KMS-11 (cell line): Measurements from ENCODE around the gene CRISPLD2.

Experiments
- H2AFZ ChIP-seq: fragments of 200-600 bp; sonication (generic); 2 replicates; pipeline ENCODE4 v1.6.1; 2016; ENCODE audit warnings: antibody characterized with exemption, mixed run types, low read depth
- H3K27ac ChIP-seq: fragments of 200-600 bp; sonication (generic); 2 replicates; pipeline ENCODE4 v1.6.1; 2016; ENCODE audit warnings: mild to moderate bottlenecking, mixed run types
- H3K27me3 ChIP-seq: fragments of 200-600 bp; sonication (generic); 2 replicates; pipeline ENCODE4 v1.6.1; 2017; ENCODE audit warnings: mild to moderate bottlenecking, low read depth, mixed run types, moderate library complexity; ENCODE audit not compliant: insufficient read depth
- H3K36me3 ChIP-seq: fragments of 200-600 bp; sonication (generic); 2 replicates; pipeline ENCODE4 v1.6.1; 2017; ENCODE audit warnings: mild to moderate bottlenecking, mixed run types; ENCODE audit not compliant: insufficient read depth
- H3K4me1 ChIP-seq: fragments of 200-600 bp; sonication (generic); 2 replicates; pipeline ENCODE4 v1.6.1; 2016; ENCODE audit warnings: mild to moderate bottlenecking, low read depth, mixed run types; ENCODE audit not compliant: poor library complexity, severe bottlenecking
- H3K4me2 ChIP-seq: fragments of 200-600 bp; sonication (generic); 2 replicates; pipeline ENCODE4 v1.7.0; 2016; ENCODE audit warnings: mild to moderate bottlenecking, mixed run types
- H3K4me3 ChIP-seq: fragments of 200-600 bp; sonication (generic); IDR thresholded peaks from 2 replicates; pipeline ENCODE4 v1.6.1; 2017; ENCODE audit warnings: low read depth, low read length, mixed read lengths; ENCODE audit not compliant: insufficient read depth
- H3K79me2 ChIP-seq: fragments of 200-600 bp; sonication (generic); 2 replicates; pipeline ENCODE4 v1.6.1; 2016; ENCODE audit warnings: low read depth, mixed run types; ENCODE audit not compliant: insufficient read depth
- H3K9ac ChIP-seq: fragments of 200-600 bp; sonication (generic); 2 replicates; pipeline ENCODE4 v1.6.1; 2016; ENCODE audit warnings: mild to moderate bottlenecking, mixed run types
- H4K20me1 ChIP-seq: fragments of 200-600 bp; sonication (generic); 2 replicates; pipeline ENCODE4 v1.6.1; 2016; ENCODE audit warnings: mild to moderate bottlenecking, mixed run types; ENCODE audit not compliant: insufficient read depth
- TF ChIP-seq, protein P1 (sequence below): fragments of 200-600 bp; sonication (generic); conservative IDR thresholded peaks from 2 replicates; pipeline ENCODE4 v1.6.1; 2017; ENCODE audit warnings: low read depth, mild to moderate bottlenecking, antibody characterized with exemption, low read length, moderate library complexity, mixed read lengths

CRISPLD2 gene

DNA sequence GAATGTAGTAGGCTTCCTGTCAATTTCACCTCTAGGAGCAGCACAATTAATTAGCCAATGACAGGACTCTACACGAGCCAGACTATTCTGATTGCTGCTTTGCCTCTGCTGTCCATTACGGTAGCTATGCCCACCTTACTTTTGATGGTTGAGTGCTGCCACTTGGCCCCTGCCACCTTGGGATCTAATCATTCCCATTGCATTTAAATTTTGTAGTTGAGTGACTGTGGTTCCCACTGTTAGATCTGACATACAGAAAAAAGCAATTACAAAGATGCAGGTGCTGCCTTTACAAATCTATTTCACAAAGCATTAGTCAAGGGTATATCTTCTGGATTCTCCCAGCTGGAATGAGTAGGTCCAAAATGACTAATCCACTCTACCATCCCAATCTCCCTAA lies 39.9 kb downstream of the CRISPLD2 start:
- no peaks in the 10 kb centered on the region for H3K79me2 ChIP-seq
- H3K9ac ChIP-seq: no peak overlapping the region
- H2AFZ ChIP-seq: no peak overlapping the region
- no peak overlapping the region for H3K4me3 ChIP-seq
- H4K20me1 ChIP-seq: no peaks in the 10 kb centered on the region
- H3K27me3 ChIP-seq: peaks cover 80% of the 10 kb centered on the region
- no peaks in the 10 kb centered on the region for H3K4me1 ChIP-seq
- no peak overlapping the region for H3K27ac ChIP-seq
- TF ChIP-seq, protein P1, sequence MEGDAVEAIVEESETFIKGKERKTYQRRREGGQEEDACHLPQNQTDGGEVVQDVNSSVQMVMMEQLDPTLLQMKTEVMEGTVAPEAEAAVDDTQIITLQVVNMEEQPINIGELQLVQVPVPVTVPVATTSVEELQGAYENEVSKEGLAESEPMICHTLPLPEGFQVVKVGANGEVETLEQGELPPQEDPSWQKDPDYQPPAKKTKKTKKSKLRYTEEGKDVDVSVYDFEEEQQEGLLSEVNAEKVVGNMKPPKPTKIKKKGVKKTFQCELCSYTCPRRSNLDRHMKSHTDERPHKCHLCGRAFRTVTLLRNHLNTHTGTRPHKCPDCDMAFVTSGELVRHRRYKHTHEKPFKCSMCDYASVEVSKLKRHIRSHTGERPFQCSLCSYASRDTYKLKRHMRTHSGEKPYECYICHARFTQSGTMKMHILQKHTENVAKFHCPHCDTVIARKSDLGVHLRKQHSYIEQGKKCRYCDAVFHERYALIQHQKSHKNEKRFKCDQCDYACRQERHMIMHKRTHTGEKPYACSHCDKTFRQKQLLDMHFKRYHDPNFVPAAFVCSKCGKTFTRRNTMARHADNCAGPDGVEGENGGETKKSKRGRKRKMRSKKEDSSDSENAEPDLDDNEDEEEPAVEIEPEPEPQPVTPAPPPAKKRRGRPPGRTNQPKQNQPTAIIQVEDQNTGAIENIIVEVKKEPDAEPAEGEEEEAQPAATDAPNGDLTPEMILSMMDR: no peak
- H3K36me3 ChIP-seq: no peaks in the 10 kb centered on the region
- H3K4me2 ChIP-seq: no peak overlapping the region

DNA sequence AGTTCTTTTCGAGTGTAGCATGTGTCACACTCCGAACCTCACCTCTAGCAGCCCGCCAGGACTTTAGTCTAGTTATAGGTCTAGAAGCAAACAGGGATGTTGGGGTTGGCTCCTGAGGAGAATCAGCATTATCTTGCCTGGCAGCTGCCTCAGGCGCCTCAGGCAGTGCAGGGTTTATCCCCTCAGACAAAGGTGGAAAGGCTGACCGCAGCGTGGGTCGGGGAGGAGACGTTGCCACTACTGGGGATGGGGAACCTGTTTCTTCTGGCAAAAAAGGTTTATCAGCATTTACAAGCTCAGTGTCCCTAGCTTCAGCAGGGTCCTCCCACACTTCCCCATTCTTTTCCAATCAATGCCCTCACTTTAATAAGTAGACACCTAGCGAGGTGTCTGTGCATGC lies 40.6 kb downstream of the CRISPLD2 start:
- TF ChIP-seq, protein P1: no peak
- Histone ChIP-seq H4K20me1 (no peaks in the 10 kb centered on the region), H3K9ac (no peak overlapping the region), H3K4me1 (no peaks in the 10 kb centered on the region), H3K27ac (no peak overlapping the region), H3K4me3 (no peak overlapping the region), H3K79me2 (no peaks in the 10 kb centered on the region), H3K4me2 (no peak overlapping the region), H3K36me3 (no peaks in the 10 kb centered on the region), H3K27me3 (peaks cover 80% of the 10 kb centered on the region), H2AFZ (no peak overlapping the region)

DNA sequence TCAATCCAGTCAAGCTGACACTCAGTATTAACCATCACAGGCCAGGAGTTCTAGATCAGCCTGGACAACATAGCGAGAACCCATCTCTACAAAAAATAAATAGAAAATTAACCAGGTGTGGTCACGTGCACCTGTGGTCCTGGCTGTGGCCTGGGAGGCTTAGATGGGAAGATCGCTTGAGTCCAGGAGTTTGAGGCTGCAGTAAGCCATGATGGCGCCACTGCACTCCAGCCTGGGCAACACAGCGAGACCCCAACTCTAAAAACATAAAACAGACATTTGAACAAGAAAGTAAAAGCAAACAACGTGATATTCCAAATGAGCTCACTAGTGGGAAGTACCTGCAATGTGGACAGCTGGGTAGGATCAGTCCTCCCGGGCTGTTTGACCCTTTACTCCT lies 41.9 kb downstream of the CRISPLD2 start:
- Histone ChIP-seq H3K4me2 (no peak overlapping the region), H3K79me2 (no peaks in the 10 kb centered on the region), H3K4me1 (no peaks in the 10 kb centered on the region), H2AFZ (no peak overlapping the region), H3K9ac (no peak overlapping the region), H3K27ac (no peak overlapping the region), H3K4me3 (no peak overlapping the region), H4K20me1 (no peaks in the 10 kb centered on the region), H3K36me3 (no peaks in the 10 kb centered on the region), H3K27me3 (peaks cover 83% of the 10 kb centered on the region)
- TF ChIP-seq, protein P1: no peak

DNA sequence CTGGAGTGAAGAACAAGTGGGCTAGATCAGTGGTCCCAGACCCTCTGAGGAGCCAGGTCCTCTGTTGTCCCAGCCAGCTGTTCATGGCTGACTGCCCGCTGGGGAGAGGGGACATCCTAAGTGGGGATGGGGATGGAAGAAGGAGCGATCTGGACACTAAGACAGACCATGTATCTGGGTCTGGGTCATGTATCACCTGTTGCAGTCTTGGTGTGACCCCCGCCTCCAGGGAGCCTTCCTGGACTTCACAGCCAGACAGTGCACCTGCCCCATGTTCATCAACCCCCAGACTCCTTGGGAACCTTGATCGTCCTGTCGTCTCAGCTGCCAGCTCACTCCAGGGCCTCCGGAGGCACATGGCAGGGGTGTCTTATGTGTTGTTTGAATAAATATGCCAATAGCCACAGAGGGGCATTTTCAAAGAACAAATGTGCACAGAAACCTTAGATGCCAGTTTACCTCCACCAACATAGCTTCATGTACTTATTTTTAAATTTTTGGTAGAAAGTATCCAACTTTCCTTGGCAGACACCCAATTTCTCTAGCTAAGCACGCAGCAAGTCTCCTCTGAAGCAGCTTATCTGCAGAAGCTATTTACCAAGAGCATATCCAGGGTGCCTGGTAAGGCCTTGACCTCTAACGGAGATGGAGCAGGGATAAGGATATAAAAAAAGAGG lies 43.2 kb downstream of the CRISPLD2 start:
- Histone ChIP-seq H3K36me3 (no peaks in the 10 kb centered on the region), H3K4me1 (no peaks in the 10 kb centered on the region), H3K27me3 (peaks cover 86% of the 10 kb centered on the region), H4K20me1 (no peaks in the 10 kb centered on the region), H3K79me2 (no peaks in the 10 kb centered on the region), H3K4me3 (no peak overlapping the region), H3K4me2 (no peak overlapping the region), H3K9ac (no peak overlapping the region), H3K27ac (no peak overlapping the region), H2AFZ (no peak overlapping the region)
- TF ChIP-seq, protein P1: no peak
